Measurements from ENCODE around the gene MAPRE3. TPM values are rescaled to one million over a fixed set of nuclear protein-coding genes. Genes with fewer than 3 reads are reported as not detected.

Gene MAPRE3
- total RNA-seq, 1 donor from 2014 or later = 4.6 TPM

DNA sequence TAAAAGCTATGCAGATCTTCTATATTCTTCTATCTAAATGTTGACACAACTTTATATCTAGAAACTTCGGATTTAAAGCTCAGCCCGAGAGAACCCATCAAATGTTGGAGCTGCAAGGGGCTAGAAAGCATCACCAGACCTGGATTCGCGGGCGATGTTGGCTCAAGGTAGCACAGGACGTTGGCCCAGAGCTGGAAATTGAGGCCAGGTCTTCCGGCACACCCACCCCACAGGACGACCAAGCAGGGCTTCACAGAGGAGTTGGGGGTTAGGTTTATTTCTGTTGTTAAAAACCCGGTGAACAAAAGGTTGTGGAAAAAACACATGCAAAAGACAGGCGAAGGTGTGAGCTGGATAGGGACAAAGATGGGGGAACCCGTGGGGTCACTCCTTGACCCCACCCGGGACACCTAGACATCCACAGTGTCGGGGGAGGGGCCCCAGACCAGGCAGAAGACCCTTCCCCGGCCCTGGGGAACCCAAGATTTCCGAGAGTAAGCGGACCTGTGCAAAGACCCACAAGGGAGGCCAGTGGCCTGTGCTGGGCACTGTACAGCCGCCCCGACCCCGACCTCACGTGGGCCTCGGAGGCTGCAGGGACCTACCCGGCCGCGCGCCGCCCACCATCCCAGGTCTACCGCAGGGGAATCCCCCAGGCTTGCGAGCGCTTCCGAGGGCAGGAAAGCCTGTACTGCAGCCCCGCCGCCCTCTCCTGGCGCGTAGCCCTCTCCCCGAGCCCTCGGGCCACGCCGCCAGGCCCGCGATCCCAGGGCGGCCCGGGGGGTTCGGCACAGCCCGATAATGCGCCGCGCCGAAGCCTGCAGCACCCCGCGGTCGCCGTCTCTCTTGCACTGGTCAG, 79.2 kb downstream of the MAPRE3 start:
- H3K4me3 Mint-ChIP-seq = peak overlapping the region; percentile 97
- intact Hi-C loops (cut with micrococcal nuclease) = loop anchor here (1.0 to 10.0 kb wide), 11 partner anchors 7 to 1017 kb away; partner anchors contain the start of genes ADGRF3, ATRAID, BABAM2 and CENPA
- peak; percentile 20 for ATAC-seq (ENCODE audit: low read depth)
- H3K27ac Mint-ChIP-seq = peak overlapping the region; percentile 100
- H3K36me3 Mint-ChIP-seq (ENCODE audit: low read depth) = peaks cover 20% of the 10 kb centered on the region
- peaks cover 6% of the 10 kb centered on the region for H3K27me3 Mint-ChIP-seq
- TF ChIP-seq CTCF (IDR thresholded peaks at IDR 0.05) = no peak
- ChIA-PET POLR2A (interaction anchor here (0.6 to 10.5 kb wide), 13 partner anchors 8 to 768 kb away, joined by 3 to 204 read pairs (median 6); partner anchors contain the start of genes ATRAID, EIF2B4, KHK and OST4), CTCF (interaction anchor here (0.8 to 2.1 kb wide), 8 partner anchors 8 to 88 kb away, joined by 3 to 12 read pairs (median 4); partner anchors contain the start of genes OST4 and TMEM214)
- DNase-seq = peak; percentile 55
- no peaks in the 10 kb centered on the region for H3K9me3 Mint-ChIP-seq
- H3K4me1 Mint-ChIP-seq = peaks cover 19% of the 10 kb centered on the region

DNA sequence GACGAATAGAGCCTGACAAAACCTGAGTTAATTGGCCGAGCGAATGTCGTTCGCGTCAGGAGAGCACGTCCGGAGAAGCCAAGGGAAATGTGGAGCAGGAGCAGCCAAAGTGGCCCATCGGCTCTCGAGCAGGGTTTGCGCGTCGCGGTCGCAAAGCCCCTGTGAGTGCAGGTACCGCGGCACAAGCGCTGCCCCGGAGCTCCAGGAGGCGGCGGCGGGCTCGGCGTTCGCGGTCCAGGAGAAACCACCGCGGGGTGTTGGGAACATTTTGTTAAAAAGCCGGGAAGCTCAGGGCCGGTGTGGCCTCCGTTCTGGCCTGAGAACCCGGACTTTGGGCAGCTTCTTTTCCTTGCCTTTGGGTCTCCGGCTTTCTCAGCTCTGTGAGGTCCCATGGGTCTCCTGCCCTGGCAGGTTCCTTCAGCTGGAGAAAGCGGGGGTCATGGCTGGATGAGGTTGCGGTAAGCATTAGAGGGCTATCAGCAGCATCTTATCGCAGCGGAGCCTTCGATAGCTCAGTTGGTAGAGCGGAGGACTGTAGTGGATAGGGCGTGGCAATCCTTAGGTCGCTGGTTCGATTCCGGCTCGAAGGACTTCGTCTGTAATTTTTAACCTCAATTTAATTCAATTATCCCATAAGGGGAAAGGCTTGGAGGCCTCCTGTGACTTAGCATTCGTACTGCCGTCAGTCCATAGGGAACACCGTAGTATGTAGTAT, 80.0 kb downstream of the MAPRE3 start:
- Mint-ChIP-seq H3K27ac (peak overlapping the region; percentile 100), H3K36me3 (ENCODE audit: low read depth) (peaks cover 28% of the 10 kb centered on the region), H3K9me3 (no peaks in the 10 kb centered on the region), H3K27me3 (peaks cover 6% of the 10 kb centered on the region), H3K4me1 (peaks cover 19% of the 10 kb centered on the region), H3K4me3 (peak overlapping the region; percentile 97)
- TF ChIP-seq CTCF (IDR thresholded peaks at IDR 0.05) = no peak
- ATAC-seq (ENCODE audit: low read depth) = peak; percentile 60
- intact Hi-C loops (cut with micrococcal nuclease) = loop anchor here (1.0 to 10.0 kb wide), 11 partner anchors 8 to 1018 kb away; partner anchors contain the start of genes ADGRF3, ATRAID, BABAM2 and CENPA
- peak; percentile 91 for DNase-seq
- CTCF ChIA-PET = interaction anchor here (0.8 to 2.1 kb wide), 9 partner anchors 9 to 319 kb away, joined by 3 to 12 read pairs (median 3); partner anchors contain the start of genes OST4 and TMEM214
- POLR2A ChIA-PET = interaction anchor here (0.6 to 10.5 kb wide), 13 partner anchors 9 to 1777 kb away, joined by 3 to 204 read pairs (median 6); partner anchors contain the start of genes ATRAID, EIF2B4, KHK and OST4

DNA sequence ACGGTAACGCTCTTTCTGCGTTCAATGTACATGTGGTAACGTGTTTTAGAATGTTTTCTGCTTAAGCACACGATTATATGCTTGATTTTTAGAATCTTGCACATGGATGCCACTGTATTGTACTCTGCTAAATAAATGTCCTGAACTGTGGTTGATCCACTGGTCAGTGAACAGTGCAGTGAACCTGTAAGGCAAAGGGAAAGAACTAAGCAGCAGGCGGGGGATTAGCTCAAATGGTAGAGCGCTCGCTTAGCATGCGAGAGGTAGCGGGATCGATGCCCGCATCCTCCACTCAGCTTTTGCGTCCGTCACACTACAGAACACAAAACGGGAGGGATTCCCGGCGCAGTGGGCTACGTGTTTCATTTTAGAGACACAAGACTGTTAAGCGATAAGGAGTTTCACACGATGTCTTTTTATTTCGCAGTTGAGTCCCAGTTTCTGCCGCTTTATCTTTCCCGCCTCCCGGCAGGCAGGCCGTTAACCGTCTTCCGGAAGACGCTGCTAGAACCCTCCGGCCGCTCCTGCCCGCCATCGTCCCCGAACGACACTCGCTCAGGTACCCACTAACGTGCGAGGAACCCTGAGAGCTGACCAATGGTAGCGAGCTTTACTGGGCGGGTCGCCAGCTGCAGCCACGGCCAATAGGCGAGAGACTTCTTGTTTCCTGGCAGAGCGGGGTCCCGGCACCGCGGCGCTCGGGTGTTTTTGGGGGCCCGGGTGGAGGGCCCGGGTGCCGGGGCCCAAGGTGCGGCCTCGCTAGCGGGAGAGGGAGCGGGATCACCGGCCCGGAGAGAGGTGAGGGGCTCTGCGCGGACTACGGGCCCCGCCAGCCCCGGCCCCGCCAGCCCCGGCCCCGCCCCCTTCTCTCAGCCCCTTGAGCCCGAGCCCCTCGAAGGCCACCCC, 80.8 kb downstream of the MAPRE3 start, which contains the start of gene AGBL5:
AGBL5 (plus strand) TSS at position 673 of the 906 bp plus-strand sequence. CDS start 1,291 bp downstream, outside the sequence.
- no peak for TF ChIP-seq CTCF (IDR thresholded peaks at IDR 0.05)
- intact Hi-C loops (cut with micrococcal nuclease) = loop anchor here (1.0 to 10.0 kb wide), 14 partner anchors 9 to 1019 kb away; partner anchors contain the start of genes ADGRF3, ATRAID, BABAM2 and CENPA
- Mint-ChIP-seq H3K4me3 (peak within 1 kb of the TSS; percentile 97), H3K27ac (peak within 1 kb of the TSS; percentile 100), H3K9me3 (no peaks in the 10 kb centered on the region), H3K4me1 (peaks cover 19% of the 10 kb centered on the region), H3K36me3 (ENCODE audit: low read depth) (peaks cover 36% of the 10 kb centered on the region), H3K27me3 (peaks cover 6% of the 10 kb centered on the region)
- ChIA-PET CTCF (interaction anchor here (0.7 to 2.1 kb wide), 9 partner anchors 10 to 318 kb away, joined by 3 to 12 read pairs (median 3); partner anchors contain the start of genes KHK, OST4 and TMEM214), POLR2A (interaction anchor here (0.6 to 10.5 kb wide), 19 partner anchors 8 to 1819 kb away, joined by 3 to 204 read pairs (median 4); partner anchors contain the start of genes ATRAID, EIF2B4, KHK and OST4)
- DNase-seq = peak; percentile 94
- peak; percentile 74 for ATAC-seq (ENCODE audit: low read depth)

GRCh38 chr2:27051902-27052645, 81.6 kb downstream of the MAPRE3 start:
- no peak for TF ChIP-seq CTCF (IDR thresholded peaks at IDR 0.05)
- intact Hi-C loops (cut with micrococcal nuclease) = loop anchor here (1.0 to 10.0 kb wide), 7 partner anchors 29 to 1020 kb away; partner anchors contain the start of genes ADGRF3, BABAM2, CENPA and IFT172
- H3K4me3 Mint-ChIP-seq = peak overlapping the region; percentile 86
- H3K27ac Mint-ChIP-seq = peak overlapping the region; percentile 79
- DNase-seq (no peak), ATAC-seq (ENCODE audit: low read depth) (no peak)
- POLR2A ChIA-PET = interaction anchor here (0.6 to 10.5 kb wide), 12 partner anchors 11 to 1818 kb away, joined by 3 to 204 read pairs (median 4); partner anchors contain the start of genes ATRAID, KHK, OST4 and PPM1G
- peaks cover 6% of the 10 kb centered on the region for H3K27me3 Mint-ChIP-seq
- CTCF ChIA-PET = interaction anchor here (1.0 to 2.1 kb wide), 2 partner anchors 19 to 35 kb away, joined by 3 to 12 read pairs; partner anchors contain the start of genes KHK and OST4
- peaks cover 41% of the 10 kb centered on the region for H3K36me3 Mint-ChIP-seq (ENCODE audit: low read depth)
- H3K9me3 Mint-ChIP-seq = no peaks in the 10 kb centered on the region
- H3K4me1 Mint-ChIP-seq = peaks cover 19% of the 10 kb centered on the region

Data from activated B cell treated with CpG ODN at 0.5 μM for 24 hours (primary cell).